ENCODE results near the gene RPS21.
"Not testable (repeated sequence)": the region's sequence is repeated elsewhere in the genome, so short reads cannot be mapped to it uniquely, and the experiment has no call there.

The RPS21 gene

GRCh38 chr20:62411479-62412193 lies 24.7 kb downstream of the RPS21 start:
- no peak for DNase-seq (ENCODE audit: low read depth)

- DNase-seq (ENCODE audit: low read depth) = no peak
Measured at GRCh38 chr20:62412194-62413024, 25.5 kb downstream of the RPS21 start.

GRCh38 chr20:62413025-62413570 lies 26.2 kb downstream of the RPS21 start:
- no peak for DNase-seq (ENCODE audit: low read depth)

- no peak for DNase-seq (ENCODE audit: low read depth)
Measured at GRCh38 chr20:62413896-62414481, 27.1 kb downstream of the RPS21 start.

GRCh38 chr20:62415354-62416111 lies 28.6 kb downstream of the RPS21 start:
- DNase-seq (ENCODE audit: low read depth) = no peak

- no peak for DNase-seq (ENCODE audit: low read depth)
Measured at GRCh38 chr20:62416651-62417637, 30.0 kb downstream of the RPS21 start.

- DNase-seq (ENCODE audit: low read depth) = no peak
Measured at GRCh38 chr20:62417981-62418708, 31.2 kb downstream of the RPS21 start.

GRCh38 chr20:62418709-62419487 lies 32.0 kb downstream of the RPS21 start:
- DNase-seq (ENCODE audit: low read depth) = no peak

- DNase-seq (ENCODE audit: low read depth) = no peak
Measured at GRCh38 chr20:62419759-62420158, 32.9 kb downstream of the RPS21 start.

GRCh38 chr20:62420846-62421715 lies 34.2 kb downstream of the RPS21 start:
- no peak for DNase-seq (ENCODE audit: low read depth)

GRCh38 chr20:62421716-62421990 lies 34.8 kb downstream of the RPS21 start:
- DNase-seq (ENCODE audit: low read depth) = no peak

- no peak for DNase-seq (ENCODE audit: low read depth)
Measured at GRCh38 chr20:62422636-62423325, 35.9 kb downstream of the RPS21 start.

GRCh38 chr20:62423326-62423706 lies 36.4 kb downstream of the RPS21 start:
- DNase-seq (ENCODE audit: low read depth) = no peak

GRCh38 chr20:62424249-62425107 lies 37.6 kb downstream of the RPS21 start:
- DNase-seq (ENCODE audit: low read depth) = no peak

GRCh38 chr20:62425281-62426058 lies 38.6 kb downstream of the RPS21 start:
- no peak for DNase-seq (ENCODE audit: low read depth)

- not testable (repeated sequence) for DNase-seq (ENCODE audit: low read depth)
Measured at GRCh38 chr20:62426059-62426348, 39.1 kb downstream of the RPS21 start.

Data from activated T-helper 1 cell treated with Interleukin-2 at 50 U/mL for 16 hours (primary cell).